ENCODE measurements around the gene PCDHGA6. TPM values are rescaled to one million over a fixed set of nuclear protein-coding genes. Genes with fewer than 3 reads are reported as not detected.
"Not testable (repeated sequence)": the region's sequence is repeated elsewhere in the genome, so short reads cannot be mapped to it uniquely, and the experiment has no call there.

The PCDHGA6 gene
- total RNA-seq, 2 experiments from 2014 or later = not detected

- no peak overlapping the region for H3K4me3 Mint-ChIP-seq
- H3K4me1 Mint-ChIP-seq = no peaks in the 10 kb centered on the region
- no peak overlapping the region for H3K27ac Mint-ChIP-seq
- peaks cover 3% of the 10 kb centered on the region for H3K36me3 Mint-ChIP-seq (ENCODE audit: low read depth)
- DNase-seq = no peak
- H3K27me3 Mint-ChIP-seq = peaks cover 23% of the 10 kb centered on the region
- peaks cover 22% of the 10 kb centered on the region for H3K9me3 Mint-ChIP-seq
- ChIA-PET POLR2A (no interaction called here), CTCF (interaction anchor here (2.4 kb wide), 1 partner anchor 10 kb away, joined by 7 read pairs; the partner anchor contains the start of gene PCDHGA4)
Observed at GRCh38 chr5:141345327-141345726, 28.4 kb upstream of the PCDHGA6 start.

GRCh38 chr5:141346017-141346416, 27.7 kb upstream of the PCDHGA6 start:
- H3K4me1 Mint-ChIP-seq; CTCF ChIA-PET; H3K36me3 Mint-ChIP-seq (ENCODE audit: low read depth); DNase-seq; H3K27ac Mint-ChIP-seq; POLR2A ChIA-PET; H3K4me3 Mint-ChIP-seq: not testable (repeated sequence)
- peaks cover 29% of the 10 kb centered on the region for H3K27me3 Mint-ChIP-seq
- peaks cover 23% of the 10 kb centered on the region for H3K9me3 Mint-ChIP-seq

- Mint-ChIP-seq H3K27ac (no peak within 1 kb of the TSS), H3K27me3 (peaks cover 24% of the 10 kb centered on the region), H3K9me3 (peaks cover 21% of the 10 kb centered on the region), H3K4me1 (no peaks in the 10 kb centered on the region), H3K36me3 (ENCODE audit: low read depth) (peaks cover 3% of the 10 kb centered on the region), H3K4me3 (no peak within 1 kb of the TSS)
- ChIA-PET CTCF (interaction anchor here (0.6 to 2.3 kb wide), 8 partner anchors 10 to 1558 kb away, joined by 3 to 9 read pairs (median 3); partner anchors contain the start of genes PCDHGB2 and TAF7), POLR2A (no interaction called here)
- peak; percentile 40 for DNase-seq
Observed at GRCh38 chr5:141349917-141350619, 23.6 kb upstream of the PCDHGA6 start, which contains the start of gene PCDHGB1. TSS of gene PCDHGB1 (plus strand) at chr5:141350099. CDS start at chr5:141350261, 162 bp downstream.

- H3K36me3 Mint-ChIP-seq (ENCODE audit: low read depth) = peaks cover 3% of the 10 kb centered on the region
- DNase-seq = no peak
- H3K9me3 Mint-ChIP-seq = peaks cover 23% of the 10 kb centered on the region
- POLR2A ChIA-PET = no interaction called here
- CTCF ChIA-PET = interaction anchor here (1.0 kb wide), 1 partner anchor 19 kb away, joined by 4 read pairs; no protein-coding TSS in a partner anchor
- no peaks in the 10 kb centered on the region for H3K4me1 Mint-ChIP-seq
- H3K4me3 Mint-ChIP-seq = no peak overlapping the region
- H3K27ac Mint-ChIP-seq = no peak overlapping the region
- H3K27me3 Mint-ChIP-seq = peaks cover 28% of the 10 kb centered on the region
Observed at GRCh38 chr5:141351591-141351990, 22.1 kb upstream of the PCDHGA6 start.

- Mint-ChIP-seq H3K36me3 (ENCODE audit: low read depth) (peaks cover 3% of the 10 kb centered on the region), H3K9me3 (peaks cover 28% of the 10 kb centered on the region), H3K27ac (no peak within 1 kb of the TSS), H3K4me3 (no peak within 1 kb of the TSS), H3K4me1 (peaks cover 2% of the 10 kb centered on the region), H3K27me3 (peaks cover 33% of the 10 kb centered on the region)
- ChIA-PET CTCF (interaction anchor here (1.0 to 2.4 kb wide), 5 partner anchors 9 to 152 kb away, joined by 3 to 7 read pairs (median 3); partner anchors contain the start of genes PCDHGA3, PCDHGA5 and PCDHGB7), POLR2A (no interaction called here)
- no peak for DNase-seq
Observed at GRCh38 chr5:141354900-141355469, 18.7 kb upstream of the PCDHGA6 start, which contains the start of gene PCDHGA4. TSS of gene PCDHGA4 (plus strand) at chr5:141355021. CDS start at chr5:141355108, 87 bp downstream.

- no peak overlapping the region for H3K27ac Mint-ChIP-seq
- H3K4me3 Mint-ChIP-seq = no peak overlapping the region
- peaks cover 3% of the 10 kb centered on the region for H3K36me3 Mint-ChIP-seq (ENCODE audit: low read depth)
- peaks cover 2% of the 10 kb centered on the region for H3K4me1 Mint-ChIP-seq
- CTCF ChIA-PET = interaction anchor here (0.6 to 2.4 kb wide), 7 partner anchors 8 to 151 kb away, joined by 3 to 7 read pairs (median 3); partner anchors contain the start of genes PCDHGA3, PCDHGA5 and PCDHGB7
- POLR2A ChIA-PET = no interaction called here
- peaks cover 34% of the 10 kb centered on the region for H3K27me3 Mint-ChIP-seq
- peaks cover 28% of the 10 kb centered on the region for H3K9me3 Mint-ChIP-seq
- DNase-seq = no peak
Observed at GRCh38 chr5:141355641-141356040, 18.1 kb upstream of the PCDHGA6 start.

GRCh38 chr5:141356133-141356532, 17.6 kb upstream of the PCDHGA6 start:
- DNase-seq = no peak
- peaks cover 28% of the 10 kb centered on the region for H3K9me3 Mint-ChIP-seq
- ChIA-PET POLR2A (no interaction called here), CTCF (interaction anchor here (0.6 to 2.4 kb wide), 5 partner anchors 8 to 143 kb away, joined by 3 to 7 read pairs (median 3); partner anchors contain the start of genes PCDHGA3, PCDHGA5 and PCDHGB7)
- peaks cover 2% of the 10 kb centered on the region for H3K4me1 Mint-ChIP-seq
- H3K4me3 Mint-ChIP-seq = no peak overlapping the region
- H3K36me3 Mint-ChIP-seq (ENCODE audit: low read depth) = peaks cover 3% of the 10 kb centered on the region
- no peak overlapping the region for H3K27ac Mint-ChIP-seq
- peaks cover 34% of the 10 kb centered on the region for H3K27me3 Mint-ChIP-seq

GRCh38 chr5:141356950-141357349, 16.7 kb upstream of the PCDHGA6 start:
- H3K27ac Mint-ChIP-seq = no peak overlapping the region
- peaks cover 38% of the 10 kb centered on the region for H3K27me3 Mint-ChIP-seq
- POLR2A ChIA-PET = no interaction called here
- H3K36me3 Mint-ChIP-seq (ENCODE audit: low read depth) = peaks cover 3% of the 10 kb centered on the region
- peaks cover 2% of the 10 kb centered on the region for H3K4me1 Mint-ChIP-seq
- H3K4me3 Mint-ChIP-seq = no peak overlapping the region
- CTCF ChIA-PET = interaction anchor here (2.4 kb wide), 1 partner anchor 13 kb away, joined by 7 read pairs; the partner anchor contains the start of gene PCDHGA3
- peaks cover 31% of the 10 kb centered on the region for H3K9me3 Mint-ChIP-seq
- DNase-seq = no peak

- H3K4me1 Mint-ChIP-seq = peaks cover 2% of the 10 kb centered on the region
- peaks cover 40% of the 10 kb centered on the region for H3K9me3 Mint-ChIP-seq
- no peak for DNase-seq
- H3K36me3 Mint-ChIP-seq (ENCODE audit: low read depth) = peaks cover 2% of the 10 kb centered on the region
- H3K27me3 Mint-ChIP-seq = peaks cover 51% of the 10 kb centered on the region
- POLR2A ChIA-PET = no interaction called here
- CTCF ChIA-PET = interaction anchor here (0.9 to 1.2 kb wide), 3 partner anchors 10 to 40 kb away, joined by 3 read pairs; partner anchors contain the start of genes PCDHGB1 and TAF7
- H3K4me3 Mint-ChIP-seq = peak within 1 kb of the TSS; percentile 56
- no peak within 1 kb of the TSS for H3K27ac Mint-ChIP-seq
Observed at GRCh38 chr5:141359790-141360426, 13.8 kb upstream of the PCDHGA6 start, which contains the start of gene PCDHGB2. TSS of gene PCDHGB2 (plus strand) at chr5:141359994. CDS start at chr5:141360136, 142 bp downstream.

GRCh38 chr5:141360685-141361084, 13.0 kb upstream of the PCDHGA6 start:
- CTCF ChIA-PET = interaction anchor here (1.2 kb wide), 1 partner anchor 30 kb away, joined by 3 read pairs; no protein-coding TSS in a partner anchor
- Mint-ChIP-seq H3K4me3 (no peak overlapping the region), H3K4me1 (peaks cover 2% of the 10 kb centered on the region), H3K9me3 (peaks cover 43% of the 10 kb centered on the region), H3K36me3 (ENCODE audit: low read depth) (peaks cover 7% of the 10 kb centered on the region), H3K27me3 (peaks cover 59% of the 10 kb centered on the region), H3K27ac (no peak overlapping the region)
- DNase-seq = no peak
- POLR2A ChIA-PET = no interaction called here

GRCh38 chr5:141362719-141363118, 11.0 kb upstream of the PCDHGA6 start:
- Mint-ChIP-seq H3K27ac (no peak overlapping the region), H3K4me1 (peaks cover 2% of the 10 kb centered on the region), H3K36me3 (ENCODE audit: low read depth) (peaks cover 7% of the 10 kb centered on the region), H3K27me3 (peaks cover 58% of the 10 kb centered on the region), H3K9me3 (peaks cover 40% of the 10 kb centered on the region), H3K4me3 (no peak overlapping the region)
- DNase-seq = no peak
- POLR2A ChIA-PET = no interaction called here
- CTCF ChIA-PET = no interaction called here

- Mint-ChIP-seq H3K27ac (peak within 1 kb of the TSS; percentile 50), H3K9me3 (peaks cover 40% of the 10 kb centered on the region), H3K36me3 (ENCODE audit: low read depth) (peaks cover 7% of the 10 kb centered on the region), H3K27me3 (peaks cover 61% of the 10 kb centered on the region), H3K4me1 (peaks cover 2% of the 10 kb centered on the region), H3K4me3 (peak within 1 kb of the TSS; percentile 25)
- ChIA-PET CTCF (interaction anchor here (0.9 to 1.5 kb wide), 4 partner anchors 9 to 48 kb away, joined by 3 to 6 read pairs (median 6); partner anchors contain the start of genes PCDHGA10 and PCDHGA4), POLR2A (interaction anchor here (0.5 to 0.6 kb wide), 2 partner anchors 47 to 76 kb away, joined by 3 read pairs; no protein-coding TSS in a partner anchor)
- no peak for DNase-seq
Observed at GRCh38 chr5:141363952-141364660, 9.6 kb upstream of the PCDHGA6 start, which contains the start of gene PCDHGA5. TSS of gene PCDHGA5 (plus strand) at chr5:141364162. CDS start at chr5:141364331, 169 bp downstream.
